DND-41 (cell line): ENCODE results near the gene ANKRD40.

Experiments
- EZH2 ChIP-seq: IDR thresholded peaks from 3 replicates; pipeline ENCODE4 v1.6.1; 2012; ENCODE audit warnings: borderline replicate concordance, low read depth, mild to moderate bottlenecking, moderate library complexity, low read length, inconsistent platforms; ENCODE audit not compliant: severe bottlenecking
- TF ChIP-seq, protein P1 (sequence below): IDR thresholded peaks from 2 replicates; pipeline ENCODE4 v1.5.1; 2012; ENCODE audit warnings: borderline replicate concordance, low read length, moderate library complexity, mild to moderate bottlenecking; ENCODE audit not compliant: poor library complexity, severe bottlenecking; ENCODE audit errors: extremely low read depth

GRCh38 chr17:50754521-50754920, 46.8 kb upstream of the ANKRD40 start:
- TF ChIP-seq, protein P1, sequence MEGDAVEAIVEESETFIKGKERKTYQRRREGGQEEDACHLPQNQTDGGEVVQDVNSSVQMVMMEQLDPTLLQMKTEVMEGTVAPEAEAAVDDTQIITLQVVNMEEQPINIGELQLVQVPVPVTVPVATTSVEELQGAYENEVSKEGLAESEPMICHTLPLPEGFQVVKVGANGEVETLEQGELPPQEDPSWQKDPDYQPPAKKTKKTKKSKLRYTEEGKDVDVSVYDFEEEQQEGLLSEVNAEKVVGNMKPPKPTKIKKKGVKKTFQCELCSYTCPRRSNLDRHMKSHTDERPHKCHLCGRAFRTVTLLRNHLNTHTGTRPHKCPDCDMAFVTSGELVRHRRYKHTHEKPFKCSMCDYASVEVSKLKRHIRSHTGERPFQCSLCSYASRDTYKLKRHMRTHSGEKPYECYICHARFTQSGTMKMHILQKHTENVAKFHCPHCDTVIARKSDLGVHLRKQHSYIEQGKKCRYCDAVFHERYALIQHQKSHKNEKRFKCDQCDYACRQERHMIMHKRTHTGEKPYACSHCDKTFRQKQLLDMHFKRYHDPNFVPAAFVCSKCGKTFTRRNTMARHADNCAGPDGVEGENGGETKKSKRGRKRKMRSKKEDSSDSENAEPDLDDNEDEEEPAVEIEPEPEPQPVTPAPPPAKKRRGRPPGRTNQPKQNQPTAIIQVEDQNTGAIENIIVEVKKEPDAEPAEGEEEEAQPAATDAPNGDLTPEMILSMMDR: no peak
- no peak for TF ChIP-seq EZH2
